Liver (tissue), 9 donors: ENCODE measurements around the gene SMYD3. TPM values are rescaled to one million over a fixed set of nuclear protein-coding genes. Genes with fewer than 3 reads are reported as not detected.

Source experiments
- DNase-seq: peaks from one replicate; pipeline ENCODE4 v3.0.0-alpha.2; 2017; ENCODE audit warnings: low spot score
- H3K27ac ChIP-seq, 2 donors: one replicate each; pipeline ENCODE4 v1.7.0; 2013; ENCODE audit warnings: inconsistent platforms in 2 of 2, low read length in 2 of 2, control low read depth in 1 of 2, low read depth in 1 of 2, mild to moderate bottlenecking in 1 of 2
- H3K27me3 ChIP-seq, 4 donors: one replicate each; pipeline versions ENCODE4 v1.6.1 to v1.7.0; 2013; ENCODE audit warnings: low read length in 3 of 4, inconsistent platforms in 1 of 4, mild to moderate bottlenecking in 1 of 4, moderate library complexity in 1 of 4; ENCODE audit not compliant: control insufficient read depth in 4 of 4, insufficient read depth in 4 of 4
- H3K36me3 ChIP-seq, 4 donors: one replicate each; pipeline versions ENCODE4 v1.6.1 to v1.7.0; 2013; ENCODE audit warnings: low read length in 3 of 4, mild to moderate bottlenecking in 3 of 4, low read depth in 1 of 4, moderate library complexity in 1 of 4; ENCODE audit not compliant: control insufficient read depth in 4 of 4, insufficient read depth in 3 of 4
- H3K4me1 ChIP-seq, 4 donors: one replicate each; pipeline versions ENCODE4 v1.6.1 to v1.7.0; 2013; ENCODE audit warnings: low read length in 3 of 4, mild to moderate bottlenecking in 3 of 4, moderate library complexity in 1 of 4; ENCODE audit not compliant: control insufficient read depth in 4 of 4, insufficient read depth in 4 of 4
- H3K4me3 ChIP-seq, 3 donors: one replicate each; pipeline versions ENCODE4 v1.6.1 to v1.7.0; 2013; ENCODE audit warnings: low read length in 3 of 3, control low read depth in 1 of 3, low read depth in 1 of 3, mild to moderate bottlenecking in 1 of 3
- H3K9ac ChIP-seq, 2 donors: one replicate each; pipeline ENCODE4 v1.7.0; 2013; ENCODE audit warnings: low read length in 2 of 2, mild to moderate bottlenecking in 2 of 2, moderate library complexity in 2 of 2, control low read depth in 1 of 2, low read depth in 1 of 2
- H3K9me3 ChIP-seq, 4 donors: one replicate each; pipeline versions ENCODE4 v1.6.1 to v1.7.0; 2013; ENCODE audit warnings: low read length in 3 of 4; ENCODE audit not compliant: control insufficient read depth in 4 of 4
- ATF3 ChIP-seq: IDR thresholded peaks from 2 replicates; pipeline ENCODE4 v1.6.1; 2016; ENCODE audit warnings: antibody characterized with exemption
- CTCF ChIP-seq: fragments of 150-350 bp; IDR thresholded peaks from 2 replicates; pipeline ENCODE4 v1.5.1; 2017; ENCODE audit warnings: improper control_type of control experiment, low read depth, low read length; ENCODE audit not compliant: missing input control
- EGR1 ChIP-seq, 2 donors: IDR thresholded peaks; 2 replicates each; pipeline ENCODE4 v1.6.1; 2016 to 2018; ENCODE audit warnings: antibody characterized with exemption in 2 of 2, low read depth in 2 of 2
- FOXA1 ChIP-seq: IDR thresholded peaks from 2 replicates; pipeline ENCODE4 v1.6.1; 2016; ENCODE audit warnings: antibody characterized with exemption
- FOXA2 ChIP-seq: IDR thresholded peaks from 2 replicates; pipeline ENCODE4 v1.6.1; 2016; ENCODE audit warnings: antibody characterized with exemption
- HNF4A ChIP-seq, 2 donors: conservative IDR thresholded peaks; 2 replicates each; pipeline ENCODE4 v1.6.1; 2016; ENCODE audit warnings: antibody characterized with exemption in 2 of 2, mild to moderate bottlenecking in 2 of 2
- HNF4G ChIP-seq: IDR thresholded peaks from 2 replicates; pipeline ENCODE4 v1.6.1; 2016; ENCODE audit warnings: antibody characterized with exemption
- JUND ChIP-seq, 2 donors: IDR thresholded peaks; 2 replicates each; pipeline ENCODE4 v1.6.1; 2016; ENCODE audit warnings: antibody characterized with exemption in 2 of 2
- NR2F2 ChIP-seq: IDR thresholded peaks from 2 replicates; pipeline ENCODE4 v1.6.1; 2016; ENCODE audit warnings: antibody characterized with exemption
- RAD21 ChIP-seq, 2 donors: IDR thresholded peaks; 2 replicates each; pipeline ENCODE4 v1.6.1; 2016; ENCODE audit warnings: antibody characterized with exemption in 2 of 2, mild to moderate bottlenecking in 2 of 2
- REST ChIP-seq: IDR thresholded peaks from 2 replicates; pipeline ENCODE4 v1.6.1; 2016; ENCODE audit warnings: antibody characterized with exemption, mild to moderate bottlenecking
- RXRA ChIP-seq, 2 donors: IDR thresholded peaks; 2 replicates each; pipeline ENCODE4 v1.6.1; 2017 to 2018; ENCODE audit warnings: antibody characterized with exemption in 2 of 2, mild to moderate bottlenecking in 1 of 2
- TAF1 ChIP-seq: conservative IDR thresholded peaks from 2 replicates; pipeline ENCODE4 v1.6.1; 2016; ENCODE audit warnings: antibody characterized with exemption, mild to moderate bottlenecking
- WGBS: extraction: QIAGEN DNeasy Blood & Tissue Kit; methylation state at CpG from one replicate; pipeline ENCODE4 v1.1.7; 2013; 5-methylcytosine and 5-hydroxymethylcytosine counted together
- polyA plus RNA-seq, 2 donors: library from polyadenylated mRNA; stranded (reverse) in 1 of 2; unstranded in 1 of 2; fragments of 200-250 nt in 1 of 2; fragments of >200 nt in 1 of 2; fragmentation: Nextera tagmentation in 1 of 2; extraction: Ambion mirVana in 1 of 2; gene quantifications; one replicate each; pipeline versions ENCODE4 v1.2.1 to v1.2.3, GENCODE V29; 2013 to 2015
- total RNA-seq, 2 donors: library from RNA; depleted of rRNA; stranded (reverse); fragments of >200 nt; gene quantifications; one replicate each; pipeline ENCODE4 v1.2.3, GENCODE V29; 2014
- TF ChIP-seq, protein P1 (sequence below): IDR thresholded peaks from 2 replicates; pipeline ENCODE4 v1.6.1; 2016; ENCODE audit warnings: antibody characterized with exemption
- donor health status: healthy.
- donor health status: healthy.
- donor health status: healthy.
- donor health status: healthy.
- donor health status: healthy.

The SMYD3 gene
- total and polyA plus RNA-seq, 4 donors: 3.1 to 9.1 (median 8.0) TPM

DNA sequence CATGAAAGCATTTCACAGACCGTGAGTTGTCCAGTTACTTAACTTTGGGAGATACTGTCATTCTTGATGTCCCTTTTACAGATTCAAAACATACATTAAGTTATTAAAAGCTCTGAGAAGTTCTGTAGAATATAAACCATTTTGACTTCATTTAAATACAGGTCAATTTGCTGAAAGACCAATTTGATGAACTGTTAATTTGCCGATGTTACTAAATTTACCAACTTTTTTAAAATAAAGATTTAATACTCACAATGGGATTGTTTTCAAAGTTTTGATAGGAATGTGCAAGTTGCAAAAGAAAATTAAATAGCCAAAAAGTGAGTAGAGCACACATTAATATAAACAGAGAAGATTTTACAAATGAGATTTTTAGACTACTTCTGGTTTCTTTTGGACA is 666.1 kb downstream of the SMYD3 start:
- no peaks in the 10 kb centered on the region for H3K4me1 ChIP-seq
- H3K27ac ChIP-seq: no peak overlapping the region
- 47% methylated on average over 2 of the region's 2 CpGs for WGBS
- no peak overlapping the region for H3K4me3 ChIP-seq
- no peak for DNase-seq
- H3K9ac ChIP-seq: no peak overlapping the region
- peaks cover 0 to 2% (median under 1%) of the 10 kb centered on the region in 4 donors for H3K36me3 ChIP-seq
- no peaks in the 10 kb centered on the region for H3K9me3 ChIP-seq
- TF ChIP-seq, protein P1, sequence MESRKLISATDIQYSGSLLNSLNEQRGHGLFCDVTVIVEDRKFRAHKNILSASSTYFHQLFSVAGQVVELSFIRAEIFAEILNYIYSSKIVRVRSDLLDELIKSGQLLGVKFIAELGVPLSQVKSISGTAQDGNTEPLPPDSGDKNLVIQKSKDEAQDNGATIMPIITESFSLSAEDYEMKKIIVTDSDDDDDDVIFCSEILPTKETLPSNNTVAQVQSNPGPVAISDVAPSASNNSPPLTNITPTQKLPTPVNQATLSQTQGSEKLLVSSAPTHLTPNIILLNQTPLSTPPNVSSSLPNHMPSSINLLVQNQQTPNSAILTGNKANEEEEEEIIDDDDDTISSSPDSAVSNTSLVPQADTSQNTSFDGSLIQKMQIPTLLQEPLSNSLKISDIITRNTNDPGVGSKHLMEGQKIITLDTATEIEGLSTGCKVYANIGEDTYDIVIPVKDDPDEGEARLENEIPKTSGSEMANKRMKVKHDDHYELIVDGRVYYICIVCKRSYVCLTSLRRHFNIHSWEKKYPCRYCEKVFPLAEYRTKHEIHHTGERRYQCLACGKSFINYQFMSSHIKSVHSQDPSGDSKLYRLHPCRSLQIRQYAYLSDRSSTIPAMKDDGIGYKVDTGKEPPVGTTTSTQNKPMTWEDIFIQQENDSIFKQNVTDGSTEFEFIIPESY: no peak
- TF ChIP-seq FOXA1 (no peak), RAD21 (IDR thresholded peaks at IDR 0.05) (no peak), TAF1 (no peak), RXRA (IDR thresholded peaks at IDR 0.05) (no peak), JUND (IDR thresholded peaks at IDR 0.05) (no peak), HNF4G (no peak), HNF4A (conservative IDR thresholded peaks at IDR 0.05) (no peak)
- no peaks in the 10 kb centered on the region for H3K27me3 ChIP-seq

GRCh38 chr1:245837718-245838117 is 669.4 kb downstream of the SMYD3 start:
- WGBS: 66% methylated on average over 5 of the region's 5 CpGs
- DNase-seq: no peak
- Histone ChIP-seq H3K36me3 (peaks cover 0 to 1% (median 0%) of the 10 kb centered on the region in 4 donors), H3K9me3 (no peaks in the 10 kb centered on the region), H3K4me3 (no peak overlapping the region), H3K4me1 (no peaks in the 10 kb centered on the region), H3K27ac (no peak overlapping the region), H3K9ac (no peak overlapping the region), H3K27me3 (no peaks in the 10 kb centered on the region)
- TF ChIP-seq ATF3: no peak
- TF ChIP-seq, protein P1: no peak
- no peak for TF ChIP-seq REST
- TF ChIP-seq FOXA2: no peak
- TF ChIP-seq TAF1: no peak
- no peak for TF ChIP-seq RAD21 (IDR thresholded peaks at IDR 0.05)
- TF ChIP-seq NR2F2: no peak
- TF ChIP-seq EGR1 (IDR thresholded peaks at IDR 0.05; ENCODE audit: low read depth in 2 of 2): no peak
- no peak for TF ChIP-seq RXRA (IDR thresholded peaks at IDR 0.05)
- no peak for TF ChIP-seq CTCF
- TF ChIP-seq JUND (IDR thresholded peaks at IDR 0.05): no peak
